Mesendoderm (in vitro differentiated cells): ENCODE measurements around the gene KCND2.
A peak's percentile ranks its signal among the peaks of the same experiment; 100 is the strongest.

Experiments
- DNase-seq: peaks from one replicate; pipeline ENCODE4 v3.0.0; 2013
- H2AK5ac ChIP-seq: 2 replicates; pipeline ENCODE4 v1.6.1; 2013; ENCODE audit warnings: low read length, inconsistent platforms
- H2BK120ac ChIP-seq: 2 replicates; pipeline ENCODE4 v1.6.1; 2013; ENCODE audit warnings: low read depth, mild to moderate bottlenecking, low read length, moderate library complexity, mixed read lengths
- H2BK15ac ChIP-seq: replicated peaks from 2 replicates; pipeline ENCODE4 v1.6.1; 2013; ENCODE audit warnings: low read depth, mild to moderate bottlenecking, moderate library complexity
- H2BK5ac ChIP-seq: 2 replicates; pipeline ENCODE4 v1.6.1; 2013; ENCODE audit warnings: low read length, inconsistent platforms
- H3K18ac ChIP-seq: 2 replicates; pipeline ENCODE4 v1.6.1; 2013; ENCODE audit warnings: mild to moderate bottlenecking, low read length, mixed read lengths
- H3K23ac ChIP-seq: one replicate; pipeline ENCODE4 v1.6.1; 2013; ENCODE audit warnings: low read length
- H3K27ac ChIP-seq: 2 replicates; pipeline ENCODE4 v1.5.1; 2013; ENCODE audit warnings: low read depth, mild to moderate bottlenecking, inconsistent platforms, low read length, moderate library complexity
- H3K27me3 ChIP-seq: 2 replicates; pipeline ENCODE4 v1.6.1; 2013; ENCODE audit warnings: low read length, control low read depth, mild to moderate bottlenecking, inconsistent platforms; ENCODE audit not compliant: insufficient read depth, poor library complexity
- H3K36me3 ChIP-seq: 2 replicates; pipeline ENCODE4 v1.6.1; 2013; ENCODE audit warnings: low read length, inconsistent platforms; ENCODE audit not compliant: control insufficient read depth, insufficient read depth
- H3K4ac ChIP-seq: one replicate; pipeline ENCODE4 v1.6.1; 2013; ENCODE audit warnings: low read depth, mild to moderate bottlenecking, low read length, moderate library complexity
- H3K4me1 ChIP-seq: 2 replicates; pipeline ENCODE4 v1.6.1; 2013; ENCODE audit warnings: low read depth, low read length, inconsistent platforms; ENCODE audit not compliant: control insufficient read depth
- H3K4me2 ChIP-seq: 2 replicates; pipeline ENCODE4 v1.6.1; 2013; ENCODE audit warnings: low read length
- H3K4me3 ChIP-seq: 2 replicates; pipeline ENCODE4 v1.5.1; 2013; ENCODE audit warnings: mild to moderate bottlenecking, low read length
- H3K56ac ChIP-seq: one replicate; pipeline ENCODE4 v1.6.1; 2013; ENCODE audit warnings: low read length
- H3K79me1 ChIP-seq: 2 replicates; pipeline ENCODE4 v1.6.1; 2013; ENCODE audit warnings: low read length, inconsistent platforms
- H3K79me2 ChIP-seq: 2 replicates; pipeline ENCODE4 v1.6.1; 2013; ENCODE audit warnings: mild to moderate bottlenecking, low read length; ENCODE audit not compliant: control insufficient read depth, insufficient read depth
- H3K9ac ChIP-seq: 2 replicates; pipeline ENCODE4 v1.6.1; 2013; ENCODE audit warnings: low read length, inconsistent platforms
- H4K5ac ChIP-seq: one replicate; pipeline ENCODE4 v1.6.1; 2013; ENCODE audit warnings: low read length
- H4K8ac ChIP-seq: one replicate; pipeline ENCODE4 v1.6.1; 2013; ENCODE audit warnings: low read depth, mild to moderate bottlenecking, control low read depth, low read length, moderate library complexity
- WGBS: extraction: QIAGEN DNeasy Blood & Tissue Kit; methylation state at CpG from one replicate; pipeline ENCODE4 v1.1.7; 2013; ENCODE audit warnings: low lambda C conversion rate, missing lambda C conversion rate; ENCODE audit not compliant: insufficient coverage; ENCODE audit errors: extremely low coverage; 5-methylcytosine and 5-hydroxymethylcytosine counted together

The KCND2 gene

GRCh38 chr7:120241973-120242372 is 31.0 kb upstream of the KCND2 start:
- no peaks in the 10 kb centered on the region for H3K4me1 ChIP-seq
- no peak overlapping the region for H3K4ac ChIP-seq
- H4K8ac ChIP-seq, result no peak overlapping the region
- H4K5ac ChIP-seq, result no peak overlapping the region
- WGBS, result no CpG with 5 or more reads among the region's 1 CpG
- no peak overlapping the region for H3K23ac ChIP-seq
- H3K27me3 ChIP-seq, result no peaks in the 10 kb centered on the region
- no peak overlapping the region for H3K4me3 ChIP-seq
- H2BK120ac ChIP-seq, result no peak overlapping the region
- no peaks in the 10 kb centered on the region for H3K79me1 ChIP-seq
- no peaks in the 10 kb centered on the region for H3K79me2 ChIP-seq
- H3K56ac ChIP-seq, result no peak overlapping the region
- H3K4me2 ChIP-seq, result no peak overlapping the region
- H2BK15ac ChIP-seq, result no peak overlapping the region
- no peak for DNase-seq
- H3K36me3 ChIP-seq, result no peaks in the 10 kb centered on the region
- H3K27ac ChIP-seq, result no peak overlapping the region
- no peak overlapping the region for H2AK5ac ChIP-seq
- no peak overlapping the region for H3K9ac ChIP-seq
- H3K18ac ChIP-seq, result no peak overlapping the region
- no peak overlapping the region for H2BK5ac ChIP-seq

DNA sequence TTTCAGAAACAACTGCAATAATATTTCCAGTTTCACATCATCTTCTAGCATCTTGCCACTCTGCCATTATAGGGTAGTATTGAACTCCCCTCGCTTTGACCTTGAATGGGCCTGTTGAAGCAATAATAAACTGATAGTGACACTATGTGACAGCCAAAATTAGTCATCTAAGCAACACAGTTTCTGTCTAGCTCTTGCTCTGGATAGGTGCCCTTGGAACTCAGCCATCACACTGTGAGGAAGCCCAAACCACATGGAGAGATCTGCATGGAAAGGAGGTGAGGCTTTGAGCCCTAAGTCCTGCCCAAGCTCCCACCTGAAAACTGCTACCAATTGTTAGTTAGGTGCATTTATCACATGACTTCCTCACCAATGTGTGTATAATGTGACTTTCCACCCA is 18.1 kb upstream of the KCND2 start:
- H3K56ac ChIP-seq, result no peak overlapping the region
- no CpG with 5 or more reads among the region's 1 CpG for WGBS
- H3K27ac ChIP-seq, result no peak overlapping the region
- no peak for DNase-seq
- no peak overlapping the region for H3K23ac ChIP-seq
- no peak overlapping the region for H3K18ac ChIP-seq
- no peak overlapping the region for H2AK5ac ChIP-seq
- H3K4me1 ChIP-seq, result no peaks in the 10 kb centered on the region
- H3K27me3 ChIP-seq, result no peaks in the 10 kb centered on the region
- no peak overlapping the region for H4K5ac ChIP-seq
- no peak overlapping the region for H4K8ac ChIP-seq
- no peaks in the 10 kb centered on the region for H3K79me1 ChIP-seq
- H2BK15ac ChIP-seq, result no peak overlapping the region
- H3K9ac ChIP-seq, result no peak overlapping the region
- no peak overlapping the region for H2BK120ac ChIP-seq
- no peak overlapping the region for H3K4me2 ChIP-seq
- no peak overlapping the region for H3K4ac ChIP-seq
- no peak overlapping the region for H2BK5ac ChIP-seq
- H3K4me3 ChIP-seq, result no peak overlapping the region
- H3K36me3 ChIP-seq, result no peaks in the 10 kb centered on the region
- no peaks in the 10 kb centered on the region for H3K79me2 ChIP-seq

DNA sequence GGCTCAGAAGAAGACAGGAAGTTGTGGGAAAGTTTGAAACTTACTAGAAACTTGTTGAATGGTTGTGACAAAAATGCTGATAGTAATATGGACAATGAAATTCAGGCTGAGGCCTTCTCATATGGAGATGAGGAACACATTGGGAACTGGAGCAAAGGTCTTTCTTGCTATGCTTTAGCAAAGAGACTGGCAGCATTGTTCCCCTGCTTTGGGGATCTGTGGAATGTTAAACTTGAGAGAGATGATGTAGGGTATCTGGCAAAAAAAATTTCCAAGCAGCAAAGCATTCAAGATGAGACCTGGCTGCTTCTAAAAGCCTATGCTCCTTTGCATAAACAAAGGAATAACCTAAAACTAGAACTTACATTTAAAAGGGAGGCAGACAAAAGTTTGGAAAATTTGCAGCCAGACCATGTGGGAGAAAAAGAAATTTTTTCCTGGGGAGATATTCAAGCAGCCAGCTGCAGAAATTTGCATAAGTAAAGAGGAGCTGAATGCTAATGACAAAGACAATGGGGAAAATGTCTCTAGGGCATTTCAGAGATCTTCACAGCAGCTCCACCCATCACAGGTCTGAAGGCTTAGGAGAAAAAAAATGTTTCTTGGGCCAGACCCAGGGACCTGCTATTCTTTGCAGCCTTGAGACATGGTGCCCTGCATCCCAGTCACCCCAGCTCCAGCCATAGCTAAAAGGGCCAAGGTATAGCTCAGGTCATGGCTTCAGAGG is 16.5 kb upstream of the KCND2 start:
- Histone ChIP-seq H2BK5ac (no peak overlapping the region), H3K36me3 (no peaks in the 10 kb centered on the region), H3K56ac (no peak overlapping the region), H4K8ac (no peak overlapping the region), H3K4me1 (no peaks in the 10 kb centered on the region), H3K4ac (no peak overlapping the region), H3K4me3 (no peak overlapping the region), H3K27ac (no peak overlapping the region), H3K18ac (no peak overlapping the region), H2BK15ac (no peak overlapping the region), H3K79me2 (no peaks in the 10 kb centered on the region), H4K5ac (no peak overlapping the region), H3K4me2 (no peak overlapping the region), H3K9ac (no peak overlapping the region), H3K23ac (no peak overlapping the region), H2AK5ac (no peak overlapping the region), H3K79me1 (no peaks in the 10 kb centered on the region), H2BK120ac (no peak overlapping the region), H3K27me3 (no peaks in the 10 kb centered on the region)
- peak; percentile 10 for DNase-seq

GRCh38 chr7:120259386-120259785 is 13.6 kb upstream of the KCND2 start:
- H3K4me3 ChIP-seq, result no peak overlapping the region
- H3K56ac ChIP-seq, result no peak overlapping the region
- no peak overlapping the region for H2BK15ac ChIP-seq
- no peak overlapping the region for H2BK120ac ChIP-seq
- H4K5ac ChIP-seq, result no peak overlapping the region
- H3K4me1 ChIP-seq, result no peaks in the 10 kb centered on the region
- no peak for DNase-seq
- no peak overlapping the region for H2AK5ac ChIP-seq
- no peak overlapping the region for H3K4ac ChIP-seq
- H3K18ac ChIP-seq, result no peak overlapping the region
- no peaks in the 10 kb centered on the region for H3K79me2 ChIP-seq
- H3K27me3 ChIP-seq, result no peaks in the 10 kb centered on the region
- H4K8ac ChIP-seq, result no peak overlapping the region
- WGBS, result no CpG with 5 or more reads among the region's 2 CpGs
- H3K79me1 ChIP-seq, result no peaks in the 10 kb centered on the region
- no peak overlapping the region for H2BK5ac ChIP-seq
- no peaks in the 10 kb centered on the region for H3K36me3 ChIP-seq
- H3K9ac ChIP-seq, result no peak overlapping the region
- no peak overlapping the region for H3K27ac ChIP-seq
- no peak overlapping the region for H3K4me2 ChIP-seq
- H3K23ac ChIP-seq, result no peak overlapping the region

- Histone ChIP-seq H2BK120ac (no peak overlapping the region), H3K36me3 (no peaks in the 10 kb centered on the region), H3K56ac (no peak overlapping the region), H3K4ac (no peak overlapping the region), H2BK15ac (no peak overlapping the region), H3K79me2 (no peaks in the 10 kb centered on the region), H3K23ac (no peak overlapping the region), H4K8ac (no peak overlapping the region), H3K79me1 (no peaks in the 10 kb centered on the region), H2AK5ac (no peak overlapping the region), H3K4me3 (no peak overlapping the region), H3K9ac (no peak overlapping the region), H2BK5ac (no peak overlapping the region), H3K4me2 (no peak overlapping the region), H3K27me3 (no peaks in the 10 kb centered on the region), H3K18ac (no peak overlapping the region), H3K27ac (no peak overlapping the region), H4K5ac (no peak overlapping the region), H3K4me1 (no peaks in the 10 kb centered on the region)
- WGBS, result no CpG with 5 or more reads among the region's 1 CpG
- no peak for DNase-seq
Observed at GRCh38 chr7:120260111-120260510, 12.9 kb upstream of the KCND2 start.

GRCh38 chr7:120272261-120272660 is 714 bp upstream of the KCND2 start:
- Histone ChIP-seq H3K79me2 (no peaks in the 10 kb centered on the region), H3K4me2 (peak overlapping the region; percentile 96), H3K23ac (no peak overlapping the region), H3K4me3 (peak overlapping the region; percentile 1), H3K56ac (peak overlapping the region; percentile 83), H2BK15ac (no peak overlapping the region), H2AK5ac (no peak overlapping the region), H4K5ac (no peak overlapping the region), H3K4me1 (no peaks in the 10 kb centered on the region), H3K36me3 (no peaks in the 10 kb centered on the region), H4K8ac (no peak overlapping the region), H3K9ac (peak overlapping the region; percentile 57), H2BK5ac (no peak overlapping the region), H3K27ac (no peak overlapping the region), H3K27me3 (no peaks in the 10 kb centered on the region), H3K79me1 (no peaks in the 10 kb centered on the region), H3K18ac (no peak overlapping the region), H2BK120ac (no peak overlapping the region), H3K4ac (no peak overlapping the region)
- peak; percentile 78 for DNase-seq
- WGBS, result no CpG with 5 or more reads among the region's 17 CpGs
